Fibroblast of lung (primary cell): Measurements from ENCODE around the gene EVI5. TPM values are rescaled to one million over a fixed set of nuclear protein-coding genes. Genes with fewer than 3 reads are reported as not detected.

ENCODE experiments used
- DNase-seq, 2 donors: peaks; one replicate each; pipeline versions ENCODE4 v3.0.0 to v3.0.0-alpha.2; 2010; ENCODE audit warnings: low read depth in 2 of 2
- H2AFZ ChIP-seq: 2 replicates; pipeline ENCODE4 v1.5.1; 2012; ENCODE audit warnings: low read length, control low read depth, inconsistent platforms
- H3K27ac ChIP-seq: 2 replicates; pipeline ENCODE4 v1.5.1; 2011; ENCODE audit warnings: low read length, control low read depth; ENCODE audit not compliant: insufficient read depth
- H3K27me3 ChIP-seq: 2 replicates; pipeline ENCODE4 v1.5.1; 2011; ENCODE audit warnings: mild to moderate bottlenecking, low read length; ENCODE audit not compliant: control insufficient read depth, insufficient read depth
- H3K36me3 ChIP-seq: 2 replicates; pipeline ENCODE4 v1.5.1; 2011; ENCODE audit warnings: low read length; ENCODE audit not compliant: control insufficient read depth, insufficient read depth
- H3K4me1 ChIP-seq: 2 replicates; pipeline ENCODE4 v1.5.1; 2011; ENCODE audit warnings: low read length; ENCODE audit not compliant: control insufficient read depth, insufficient read depth; ENCODE audit errors: extremely low read depth
- H3K4me2 ChIP-seq: 2 replicates; pipeline ENCODE4 v1.5.1; 2011; ENCODE audit warnings: low read length, control low read depth; ENCODE audit not compliant: insufficient read depth; ENCODE audit errors: extremely low read depth
- H3K4me3 ChIP-seq, 4 experiments: fragments of 200-600 bp in 1 of 4; sonication (generic) in 1 of 4; replicated peaks in 1 of 4; 2 replicates each; pipeline ENCODE4 v1.5.1; 2011 to 2016; ENCODE audit warnings: low read length in 4 of 4, low read depth in 3 of 4, mild to moderate bottlenecking in 3 of 4, control low read depth in 2 of 4, inconsistent platforms in 1 of 4, mixed read lengths in 1 of 4; ENCODE audit not compliant: insufficient read depth in 1 of 4; ENCODE audit errors: control extremely low read depth in 1 of 4
- H3K79me2 ChIP-seq: 2 replicates; pipeline ENCODE4 v1.5.1; 2012; ENCODE audit warnings: mild to moderate bottlenecking, low read length, inconsistent platforms; ENCODE audit not compliant: control insufficient read depth, insufficient read depth
- H3K9ac ChIP-seq: 2 replicates; pipeline ENCODE4 v1.5.1; 2011; ENCODE audit warnings: mild to moderate bottlenecking, low read length, control low read depth; ENCODE audit not compliant: insufficient read depth
- H3K9me3 ChIP-seq: 2 replicates; pipeline ENCODE4 v1.5.1; 2012; ENCODE audit warnings: low read depth, low read length; ENCODE audit not compliant: control insufficient read depth, insufficient read depth
- H4K20me1 ChIP-seq: 2 replicates; pipeline ENCODE4 v1.5.1; 2011; ENCODE audit warnings: low read length; ENCODE audit not compliant: control insufficient read depth, insufficient read depth; ENCODE audit errors: extremely low read depth
- EZH2 ChIP-seq: IDR thresholded peaks from 2 replicates; pipeline ENCODE4 v1.5.1; 2012; ENCODE audit warnings: low read length, control low read depth, mild to moderate bottlenecking; ENCODE audit errors: missing control alignments
- polyA plus RNA-seq, 2 donors: library from polyadenylated mRNA; depleted of rRNA in 1 of 2; stranded (reverse) in 1 of 2; unstranded in 1 of 2; fragments of >200 nt; gene quantifications; 2 replicates each; pipeline ENCODE4 v1.2.1, GENCODE V29; 2011 to 2012; ENCODE audit warnings: missing spikeins in 1 of 2
- total RNA-seq: library from RNA; depleted of rRNA; stranded (reverse); fragments of >200 nt; gene quantifications from 2 replicates; pipeline ENCODE4 v1.2.1, GENCODE V29; 2014
- TF ChIP-seq, protein P1 (sequence below), 2 donors: IDR thresholded peaks in 1 of 2; conservative IDR thresholded peaks in 1 of 2; 1 replicate in 1 of 2; 2 replicates in 1 of 2; pipeline ENCODE4 v1.5.1; 2011 to 2012; ENCODE audit warnings: low read length in 2 of 2, control low read depth in 1 of 2, inconsistent platforms in 1 of 2, low read depth in 1 of 2, mild to moderate bottlenecking in 1 of 2

The EVI5 gene
- total and polyA plus RNA-seq, 2 donors (not counting 1 experiment from before 2014, with no cell fraction given) = 32.5 to 48.1 TPM

DNA sequence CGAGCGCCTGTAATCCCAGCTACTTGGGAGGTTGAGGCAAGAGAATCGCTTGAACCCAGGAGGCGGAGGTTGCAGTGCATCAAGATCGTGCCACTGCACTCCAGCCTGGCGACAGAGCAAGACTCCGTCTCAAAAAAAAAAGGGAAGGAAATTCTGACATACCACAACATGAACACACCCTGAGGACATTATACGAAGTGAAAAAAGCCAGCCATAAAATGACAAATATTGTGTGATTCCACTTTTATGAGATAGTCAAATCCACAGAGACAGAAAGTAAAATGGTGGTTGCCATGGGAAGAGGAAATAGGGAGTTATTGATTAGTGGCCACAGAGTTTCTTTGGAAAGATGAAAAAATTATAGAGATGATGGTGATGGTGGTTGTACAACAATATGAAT is 41.7 kb downstream of the EVI5 start:
- H2AFZ ChIP-seq = no peak overlapping the region
- H3K4me1 ChIP-seq = no peaks in the 10 kb centered on the region
- no peaks in the 10 kb centered on the region for H3K27me3 ChIP-seq
- TF ChIP-seq EZH2 = no peak
- TF ChIP-seq, protein P1, sequence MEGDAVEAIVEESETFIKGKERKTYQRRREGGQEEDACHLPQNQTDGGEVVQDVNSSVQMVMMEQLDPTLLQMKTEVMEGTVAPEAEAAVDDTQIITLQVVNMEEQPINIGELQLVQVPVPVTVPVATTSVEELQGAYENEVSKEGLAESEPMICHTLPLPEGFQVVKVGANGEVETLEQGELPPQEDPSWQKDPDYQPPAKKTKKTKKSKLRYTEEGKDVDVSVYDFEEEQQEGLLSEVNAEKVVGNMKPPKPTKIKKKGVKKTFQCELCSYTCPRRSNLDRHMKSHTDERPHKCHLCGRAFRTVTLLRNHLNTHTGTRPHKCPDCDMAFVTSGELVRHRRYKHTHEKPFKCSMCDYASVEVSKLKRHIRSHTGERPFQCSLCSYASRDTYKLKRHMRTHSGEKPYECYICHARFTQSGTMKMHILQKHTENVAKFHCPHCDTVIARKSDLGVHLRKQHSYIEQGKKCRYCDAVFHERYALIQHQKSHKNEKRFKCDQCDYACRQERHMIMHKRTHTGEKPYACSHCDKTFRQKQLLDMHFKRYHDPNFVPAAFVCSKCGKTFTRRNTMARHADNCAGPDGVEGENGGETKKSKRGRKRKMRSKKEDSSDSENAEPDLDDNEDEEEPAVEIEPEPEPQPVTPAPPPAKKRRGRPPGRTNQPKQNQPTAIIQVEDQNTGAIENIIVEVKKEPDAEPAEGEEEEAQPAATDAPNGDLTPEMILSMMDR (conservative IDR thresholded peaks at IDR 0.05 in 1 of 2, IDR thresholded peaks at IDR 0.05 in 1 of 2; ENCODE audit: low read depth in 1 of 2, low read length in 2 of 2) = no peak
- H3K79me2 ChIP-seq = peaks cover 4% of the 10 kb centered on the region
- H3K36me3 ChIP-seq = no peaks in the 10 kb centered on the region
- H3K4me3 ChIP-seq = no peak overlapping the region
- H4K20me1 ChIP-seq = no peaks in the 10 kb centered on the region
- DNase-seq = no peak
- H3K9ac ChIP-seq = no peak overlapping the region
- no peak overlapping the region for H3K27ac ChIP-seq
- no peak overlapping the region for H3K4me2 ChIP-seq
- H3K9me3 ChIP-seq = no peaks in the 10 kb centered on the region

DNA sequence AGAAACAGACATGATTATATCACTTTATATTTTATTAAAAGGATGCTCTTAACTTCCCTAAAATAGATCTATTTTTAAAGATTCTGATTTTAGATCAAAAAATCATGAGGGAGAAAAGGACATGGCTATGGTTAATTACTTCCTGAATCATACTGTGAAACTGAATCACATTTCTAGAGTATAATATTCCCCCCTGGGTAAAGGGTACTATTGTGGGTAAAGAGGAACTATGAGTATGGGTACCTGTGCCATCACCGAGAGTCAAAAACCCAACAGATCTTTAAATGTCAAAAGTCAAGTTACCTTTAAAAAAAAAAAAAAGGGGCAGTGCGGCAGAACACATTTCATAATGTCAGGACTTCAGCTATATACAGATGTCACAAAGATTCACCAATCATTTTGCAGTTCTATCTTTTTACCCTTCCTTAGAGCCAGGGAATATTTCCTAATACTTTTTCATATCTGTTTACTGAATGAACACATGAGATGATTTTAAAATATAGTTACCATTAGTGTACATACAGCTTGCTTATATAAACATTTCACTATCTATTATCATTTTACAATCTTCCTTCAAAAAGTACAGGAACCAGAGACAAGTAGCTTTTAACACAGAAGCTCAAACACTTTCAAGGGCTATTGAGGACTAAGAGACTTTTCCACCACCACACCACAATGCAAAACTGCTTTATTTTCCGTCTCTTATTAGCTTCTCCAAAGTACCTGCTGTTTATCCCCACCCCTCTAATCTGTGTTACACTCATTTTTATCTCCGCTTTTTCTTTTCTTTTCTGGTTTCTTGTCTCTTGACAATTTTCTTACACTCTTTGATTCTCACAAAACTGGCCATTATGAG is 45.0 kb downstream of the EVI5 start:
- Histone ChIP-seq H2AFZ (no peak overlapping the region), H3K79me2 (no peaks in the 10 kb centered on the region), H4K20me1 (no peaks in the 10 kb centered on the region), H3K4me3 (no peak overlapping the region), H3K27ac (no peak overlapping the region), H3K9ac (no peak overlapping the region), H3K9me3 (no peaks in the 10 kb centered on the region), H3K4me2 (no peak overlapping the region), H3K36me3 (no peaks in the 10 kb centered on the region), H3K27me3 (no peaks in the 10 kb centered on the region), H3K4me1 (no peaks in the 10 kb centered on the region)
- DNase-seq = no peak
- TF ChIP-seq EZH2 = no peak
- TF ChIP-seq, protein P1 (conservative IDR thresholded peaks at IDR 0.05 in 1 of 2, IDR thresholded peaks at IDR 0.05 in 1 of 2; ENCODE audit: low read depth in 1 of 2, low read length in 2 of 2) = no peak

DNA sequence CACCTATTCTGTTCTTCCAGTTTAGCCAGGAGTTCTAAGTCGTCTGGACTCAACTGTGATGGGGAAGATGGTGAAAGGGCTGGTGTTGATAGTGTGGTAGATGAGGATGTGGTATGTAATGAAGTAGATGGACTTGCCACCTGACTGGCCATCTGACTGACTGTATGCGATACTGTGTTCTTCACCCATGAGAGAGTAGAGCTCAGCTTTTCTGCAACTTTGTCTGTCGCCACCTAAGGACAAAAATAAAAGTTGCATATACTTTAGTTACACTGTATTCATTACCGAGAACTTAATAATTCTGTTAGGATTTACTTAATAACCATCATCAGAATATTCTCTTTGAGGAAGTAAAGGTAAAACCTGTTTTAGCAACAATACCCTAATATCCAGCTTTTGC is 48.5 kb downstream of the EVI5 start:
- H3K4me3 ChIP-seq = no peak overlapping the region
- no peaks in the 10 kb centered on the region for H3K27me3 ChIP-seq
- H3K9ac ChIP-seq = no peak overlapping the region
- no peak overlapping the region for H3K27ac ChIP-seq
- TF ChIP-seq, protein P1 (conservative IDR thresholded peaks at IDR 0.05 in 1 of 2, IDR thresholded peaks at IDR 0.05 in 1 of 2; ENCODE audit: low read depth in 1 of 2, low read length in 2 of 2) = peak; percentile 4 to 32
- TF ChIP-seq EZH2 = no peak
- no peaks in the 10 kb centered on the region for H3K36me3 ChIP-seq
- DNase-seq = peak in 1 of 2 donors; percentile 19
- no peaks in the 10 kb centered on the region for H4K20me1 ChIP-seq
- H3K4me1 ChIP-seq = no peaks in the 10 kb centered on the region
- H3K4me2 ChIP-seq = no peak overlapping the region
- no peaks in the 10 kb centered on the region for H3K79me2 ChIP-seq
- no peak overlapping the region for H2AFZ ChIP-seq
- H3K9me3 ChIP-seq = no peaks in the 10 kb centered on the region
